GM04504 (cell line): ENCODE data around the gene RPL4.
"Not testable (repeated sequence)": the region's sequence is repeated elsewhere in the genome, so short reads cannot be mapped to it uniquely, and the experiment has no call there.

Experiments used
- DNase-seq: peaks from one replicate; pipeline ENCODE4 v3.0.0-alpha.2; 2012; ENCODE audit warnings: low read depth

Gene RPL4

DNA sequence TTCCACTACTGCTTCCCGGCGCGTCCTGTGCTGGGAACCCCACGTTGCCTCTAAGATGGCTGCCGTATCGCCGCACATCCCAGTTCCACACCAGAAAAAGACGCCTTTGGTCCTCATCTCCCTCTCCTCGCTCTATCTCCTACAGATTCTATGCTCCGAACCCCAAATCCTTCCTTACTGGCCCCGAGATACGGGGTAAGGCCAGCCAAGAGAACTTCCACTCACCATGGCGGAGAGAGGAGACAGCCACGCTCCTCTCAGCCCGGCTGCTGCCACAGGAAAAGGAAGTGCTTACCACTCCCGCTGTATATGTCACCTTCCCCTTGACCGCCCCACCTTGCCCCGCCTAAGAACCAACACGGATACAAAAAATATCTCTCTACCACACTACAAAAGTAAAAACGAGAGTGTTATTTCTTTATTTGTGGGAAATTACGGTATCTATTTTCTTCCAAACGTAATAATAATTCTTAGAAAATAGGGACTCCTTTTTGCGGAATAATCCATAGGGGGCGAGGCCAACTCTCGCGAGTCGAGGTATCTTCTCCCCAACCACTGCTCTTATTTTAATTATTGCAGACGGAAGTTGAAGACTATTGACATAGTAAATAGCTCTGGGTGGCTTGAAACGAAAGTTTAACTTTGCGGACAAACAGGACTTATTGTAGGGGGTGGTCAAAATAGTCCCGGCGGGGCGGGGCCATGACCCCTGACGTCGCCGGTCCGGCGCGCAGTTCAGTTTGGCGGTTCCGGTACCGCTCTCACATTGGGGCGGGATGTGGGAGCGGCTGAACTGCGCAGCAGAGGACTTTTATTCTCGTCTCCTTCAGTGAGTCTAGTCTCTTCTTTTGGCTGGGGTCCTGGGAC lies at the start of gene RPL4, which contains the start of gene ZWILCH:
Gene RPL4 (minus strand): TSS at position 293 of the 867 bp plus-strand sequence. CDS start 65 bp downstream, at position 228.
Gene ZWILCH (plus strand): TSS at position 764 of the 867 bp plus-strand sequence. CDS start 13 bp downstream, at position 777.
- peak; percentile 71 for DNase-seq

- DNase-seq: no peak
Measured at GRCh38 chr15:66545255-66545654, 40.6 kb upstream of the RPL4 start.

DNA sequence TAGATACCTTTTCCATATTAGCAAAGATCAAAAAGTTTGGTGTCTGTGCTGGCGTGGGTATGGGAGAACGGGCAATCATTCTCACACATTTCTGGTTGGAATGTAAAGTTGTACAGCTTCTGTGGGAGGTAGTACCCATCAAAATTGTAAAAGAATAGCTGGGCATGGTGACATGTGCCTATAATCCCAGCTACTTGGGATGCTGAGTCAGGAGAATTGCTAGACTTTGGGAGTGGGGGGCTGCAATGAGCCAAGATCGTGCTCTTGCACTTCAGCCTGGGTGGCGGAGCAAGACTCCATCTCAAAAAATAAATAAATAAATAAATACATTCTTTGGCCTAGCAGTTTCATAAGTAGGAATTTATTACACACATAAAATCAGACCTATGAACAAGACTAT lies 38.2 kb upstream of the RPL4 start:
- no peak for DNase-seq

DNA sequence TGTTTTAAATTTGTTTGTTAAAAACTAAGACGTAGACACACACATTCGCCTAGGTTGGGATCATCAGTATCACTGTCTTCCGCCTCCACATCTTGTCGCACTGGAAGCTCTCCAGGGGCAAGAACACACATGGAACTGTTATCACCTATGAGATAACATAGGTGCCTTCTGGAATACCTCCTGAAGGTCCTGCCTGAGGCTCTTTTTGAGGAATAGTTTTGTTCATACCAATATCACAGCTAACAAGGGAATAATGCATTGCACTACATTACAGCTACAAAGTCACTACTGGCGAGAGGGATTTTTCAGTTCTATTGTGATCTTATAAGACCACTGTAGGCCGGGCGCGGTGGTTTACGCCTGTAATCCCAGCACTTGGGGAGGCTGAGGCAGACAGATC lies 30.4 kb upstream of the RPL4 start:
- DNase-seq: no peak

DNA sequence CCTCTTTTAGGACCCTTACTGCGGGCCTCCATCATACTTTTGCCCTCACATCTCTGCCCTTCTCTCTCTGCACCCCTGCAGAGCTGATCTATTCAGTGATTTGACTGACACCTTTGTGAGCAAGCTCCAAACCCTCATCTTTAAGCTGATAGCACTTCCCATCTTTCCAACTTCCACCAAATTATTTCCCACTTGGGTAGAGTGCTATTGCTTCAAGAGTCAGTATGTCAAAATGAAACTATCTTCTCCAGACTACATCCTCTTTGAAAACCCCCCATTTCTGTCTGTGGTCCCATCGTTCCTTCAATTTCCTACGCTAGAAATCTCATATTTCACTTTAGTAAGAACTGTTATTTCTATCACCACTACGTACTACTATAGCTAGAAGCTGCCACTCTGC lies 20.2 kb upstream of the RPL4 start:
- no peak for DNase-seq

DNA sequence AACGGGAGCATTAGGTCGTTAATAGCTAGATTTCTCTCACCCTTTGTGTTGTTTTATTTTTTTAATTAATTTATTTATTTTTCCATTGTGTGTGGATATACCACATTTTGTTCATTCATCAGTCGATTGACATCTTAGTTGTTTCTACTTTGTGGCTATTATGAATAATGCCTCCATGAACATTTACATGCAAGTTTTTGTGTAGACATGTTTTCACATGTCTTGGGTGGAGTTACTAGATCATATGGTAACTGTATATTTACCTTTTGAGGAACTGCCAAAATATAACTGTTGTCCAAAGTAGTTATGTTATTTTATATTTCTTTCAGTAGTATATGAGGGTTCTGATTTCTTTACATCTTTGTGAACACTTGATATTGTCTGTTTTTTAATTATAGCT lies 19.3 kb upstream of the RPL4 start:
- no peak for DNase-seq

DNA sequence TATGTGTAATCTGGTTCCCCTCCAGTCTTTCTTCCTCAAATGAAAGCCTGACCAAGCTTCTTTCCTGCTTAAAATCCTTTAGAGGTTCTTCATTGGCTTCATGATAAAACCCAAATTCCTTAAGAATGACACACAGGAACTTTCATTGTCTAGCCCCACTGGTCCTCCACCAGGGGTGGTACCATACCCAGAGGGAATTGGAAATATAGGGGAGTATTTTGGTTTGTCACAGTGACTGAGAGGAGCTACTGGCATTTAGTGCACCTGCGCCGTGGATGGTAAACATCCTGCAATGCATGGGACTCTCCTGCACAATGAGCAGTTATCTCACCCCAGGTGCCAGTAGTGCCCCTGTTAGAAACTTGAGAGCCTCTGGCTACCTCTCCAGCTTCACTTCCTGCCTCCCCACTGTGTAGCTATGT lies 11.3 kb upstream of the RPL4 start:
- DNase-seq: no peak

DNA sequence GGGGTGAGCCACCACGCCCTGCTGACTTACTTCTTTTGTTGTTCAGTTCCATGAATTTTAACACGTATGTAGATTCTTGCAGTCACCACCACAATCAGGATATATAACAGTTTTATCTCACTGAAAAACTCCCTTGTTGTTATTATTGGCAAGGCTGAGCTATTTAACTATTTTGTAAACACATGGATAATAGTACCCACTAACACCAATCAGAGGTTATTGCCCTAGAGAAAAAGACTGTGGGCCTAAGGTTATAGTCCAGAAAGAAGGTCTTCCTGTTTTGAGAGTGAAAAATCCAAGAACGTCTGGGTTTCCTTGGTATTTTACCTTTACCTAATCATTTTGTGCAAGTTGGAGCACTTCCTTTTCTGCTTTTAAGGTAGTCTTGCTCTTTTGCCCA lies 9.9 kb upstream of the RPL4 start:
- DNase-seq: no peak

DNA sequence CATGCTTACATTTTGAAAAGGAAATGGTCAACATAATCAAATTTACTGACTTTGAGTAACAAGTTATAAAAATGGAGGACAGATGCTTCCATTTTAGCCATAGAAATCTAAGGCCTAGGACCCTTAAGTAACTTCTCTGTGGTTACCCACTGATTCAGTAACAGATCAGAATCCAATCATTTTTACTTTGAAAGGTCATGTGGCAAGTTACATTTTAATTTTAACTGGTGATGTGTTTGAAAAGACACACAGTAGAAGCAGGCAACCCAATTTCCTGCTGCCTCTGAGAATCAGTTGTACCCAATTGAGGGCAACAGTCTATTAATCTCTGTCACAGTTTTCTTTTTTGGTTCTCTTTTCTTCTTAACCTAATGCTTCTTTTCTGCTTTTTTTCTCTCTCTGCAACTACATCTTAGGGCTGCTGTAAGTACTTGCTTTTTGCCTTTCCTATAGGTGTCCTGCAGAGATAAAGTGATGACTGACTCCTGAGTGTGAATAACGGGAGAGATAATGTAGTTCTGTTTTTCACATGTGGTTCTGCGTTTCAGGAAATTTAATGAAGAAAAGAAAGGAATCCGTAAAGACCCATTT lies 3.7 kb upstream of the RPL4 start:
- DNase-seq: no peak

- DNase-seq: no peak
Measured at GRCh38 chr15:66505818-66506217, 1.2 kb upstream of the RPL4 start.

- no peak for DNase-seq
Measured at GRCh38 chr15:66505430-66505811, 766 bp upstream of the RPL4 start.

DNA sequence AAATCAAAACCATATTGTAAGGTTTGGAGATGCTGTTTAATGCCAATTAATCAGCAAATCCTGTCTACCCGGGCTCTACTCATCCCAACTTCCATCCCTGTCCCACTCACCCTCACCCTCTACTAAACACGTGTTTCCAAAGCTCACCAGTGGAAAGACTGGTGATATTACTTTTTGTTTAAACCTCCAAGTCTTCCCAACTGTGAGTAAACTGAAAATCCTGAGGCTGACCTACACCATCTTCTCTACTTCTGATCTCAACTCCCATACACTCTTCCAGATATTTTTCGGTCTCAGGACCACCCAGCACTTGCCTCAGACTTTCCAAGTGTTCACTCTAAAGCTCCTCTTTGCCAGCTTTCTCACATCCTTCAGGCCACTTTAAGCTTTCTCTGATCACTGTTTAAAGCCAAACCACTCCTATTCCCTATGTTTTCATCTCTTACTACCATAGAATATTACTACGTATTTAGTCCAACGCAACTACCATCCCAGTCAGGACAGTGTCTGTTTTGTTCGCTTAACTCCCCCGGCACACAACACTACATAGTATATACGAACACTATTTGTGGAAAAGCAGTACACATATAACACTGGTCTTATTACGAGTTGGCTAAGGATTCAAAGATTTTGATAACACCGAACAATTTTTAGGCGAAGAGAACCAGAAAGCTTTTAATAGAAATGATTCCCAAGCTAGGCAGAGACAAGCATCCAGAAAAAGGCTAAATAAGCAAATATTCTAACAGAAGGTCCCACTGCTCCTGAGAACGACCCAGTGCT lies 684 bp downstream of the RPL4 start:
- no peak for DNase-seq

- DNase-seq: not testable (repeated sequence)
Measured at GRCh38 chr15:66503041-66503648, 1.5 kb downstream of the RPL4 start.

DNA sequence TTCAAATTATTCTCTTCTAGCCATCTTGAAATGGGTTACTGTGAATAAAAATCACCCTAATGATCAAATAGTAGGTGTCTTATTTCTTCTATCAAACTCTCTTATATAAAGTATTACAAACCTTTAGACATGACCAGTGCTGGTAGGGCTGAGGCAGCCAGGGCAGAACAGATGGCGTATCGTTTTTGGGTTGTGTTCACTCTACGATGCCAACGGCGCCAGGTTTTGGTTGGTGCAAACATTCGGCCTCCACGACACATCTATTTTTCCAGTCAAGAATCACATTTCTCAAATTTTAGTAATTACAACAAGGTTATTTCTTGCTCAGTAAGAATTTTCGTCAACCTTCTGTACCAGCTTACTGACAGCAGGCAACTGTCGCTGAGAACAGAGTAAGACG lies 2.2 kb downstream of the RPL4 start:
- DNase-seq: no peak

DNA sequence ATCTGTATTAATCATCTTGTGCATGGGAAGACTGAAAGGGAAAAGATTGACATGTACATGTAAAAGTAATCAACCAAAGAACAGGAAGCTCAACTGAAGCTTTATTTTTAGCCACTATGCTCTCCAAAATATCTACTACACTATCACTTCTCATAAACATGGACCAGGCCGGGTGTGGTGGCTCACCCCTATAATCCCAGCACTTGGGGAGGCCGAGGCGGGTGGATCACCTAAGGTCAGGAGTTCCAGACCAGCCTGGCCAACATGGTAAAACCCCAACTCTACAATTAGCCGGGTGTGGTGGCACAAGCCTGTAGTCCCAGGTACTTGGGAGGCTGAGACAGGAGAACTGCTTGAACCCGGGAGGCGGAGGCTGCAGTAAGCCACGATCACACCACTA lies 4.3 kb downstream of the RPL4 start:
- not testable (repeated sequence) for DNase-seq

DNA sequence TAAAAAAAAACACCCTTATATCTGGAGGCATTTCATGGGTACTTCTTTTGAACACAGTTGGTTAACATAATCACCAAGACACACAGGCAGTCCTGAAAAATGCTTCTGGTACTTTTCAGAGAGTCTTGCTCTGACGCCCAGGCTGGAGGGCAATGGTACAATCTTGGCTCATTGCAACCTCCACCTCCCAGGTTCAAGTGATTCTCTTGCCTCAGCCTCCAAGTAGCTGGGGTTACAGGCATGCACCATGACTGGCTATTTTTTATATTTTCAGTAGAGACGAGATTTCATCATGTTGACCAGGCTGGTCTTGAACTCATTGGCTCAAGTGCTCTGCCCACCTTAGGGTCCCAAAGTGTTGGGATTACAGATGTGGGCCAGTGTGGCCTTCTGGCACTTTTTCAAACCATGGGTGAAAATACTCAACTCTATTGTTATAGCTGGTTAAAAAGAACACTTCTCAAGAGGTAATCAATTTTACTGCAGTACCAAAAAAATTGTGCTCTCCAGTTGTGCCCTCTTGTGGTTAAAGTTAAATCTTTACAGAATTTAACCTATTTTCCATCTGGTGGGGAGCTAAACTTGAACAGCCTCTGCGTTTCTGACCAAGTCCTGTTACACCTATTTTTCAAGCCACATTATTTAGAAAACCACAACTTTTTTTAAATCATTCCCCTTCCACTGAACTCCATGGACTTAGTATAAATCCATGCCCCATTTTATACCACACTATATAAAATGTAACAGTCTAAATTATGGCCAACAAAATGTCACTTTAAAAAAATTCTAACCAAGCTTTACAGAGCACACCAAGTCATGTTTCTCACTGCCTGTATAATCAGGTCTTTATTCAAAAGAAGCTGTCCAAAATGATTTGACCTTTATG lies 5.9 kb downstream of the RPL4 start:
- DNase-seq: no peak

DNA sequence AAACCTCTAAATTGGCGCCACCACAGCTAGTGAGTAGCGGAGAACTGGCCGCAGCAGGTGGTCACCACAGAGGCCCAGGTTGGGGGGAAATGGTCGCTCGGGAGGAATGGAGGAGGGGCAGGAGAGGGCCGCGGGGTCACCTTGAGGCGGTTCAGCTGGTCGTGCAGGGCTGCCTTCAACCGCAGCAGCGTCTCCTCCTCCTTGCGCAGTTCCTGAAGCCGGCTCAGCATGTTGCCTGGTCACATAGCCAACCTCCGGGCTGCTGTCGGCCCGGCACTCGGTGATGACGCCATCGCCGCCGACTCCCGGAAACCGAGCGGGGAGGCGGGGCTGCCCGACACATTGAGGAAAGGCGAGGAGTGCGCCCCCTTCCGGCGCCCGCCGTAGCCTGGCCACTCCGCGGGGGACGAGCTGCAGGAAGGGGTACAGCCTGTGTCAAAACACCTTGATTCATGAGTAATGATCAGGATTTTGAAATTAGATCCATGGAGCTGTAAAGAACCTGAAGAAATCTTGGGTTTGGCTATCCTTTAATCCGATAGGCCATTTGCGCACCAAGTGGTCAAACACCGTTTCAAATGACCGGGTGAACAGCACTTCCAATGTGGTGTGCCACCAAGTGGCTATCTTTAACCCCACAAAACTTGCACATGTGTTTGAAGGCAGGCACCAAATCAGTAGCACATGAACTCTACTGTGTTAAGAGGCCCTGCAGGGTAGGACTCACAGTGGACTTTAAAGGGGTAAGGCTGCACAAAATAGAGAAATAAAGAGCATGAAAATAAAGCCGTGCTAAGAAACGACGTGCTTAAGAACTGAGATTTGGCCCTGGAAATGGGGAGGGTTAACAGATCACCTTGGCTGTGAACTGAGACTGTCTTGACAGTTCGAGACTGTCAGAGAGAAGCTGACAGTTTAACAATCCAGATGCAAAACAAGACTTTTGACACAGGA lies 6.9 kb downstream of the RPL4 start, which contains the start of gene SNAPC5:
Gene SNAPC5 (minus strand): TSS at position 261 of the 954 bp plus-strand sequence. CDS start 31 bp downstream, at position 230.
- DNase-seq: peak; percentile 87

DNA sequence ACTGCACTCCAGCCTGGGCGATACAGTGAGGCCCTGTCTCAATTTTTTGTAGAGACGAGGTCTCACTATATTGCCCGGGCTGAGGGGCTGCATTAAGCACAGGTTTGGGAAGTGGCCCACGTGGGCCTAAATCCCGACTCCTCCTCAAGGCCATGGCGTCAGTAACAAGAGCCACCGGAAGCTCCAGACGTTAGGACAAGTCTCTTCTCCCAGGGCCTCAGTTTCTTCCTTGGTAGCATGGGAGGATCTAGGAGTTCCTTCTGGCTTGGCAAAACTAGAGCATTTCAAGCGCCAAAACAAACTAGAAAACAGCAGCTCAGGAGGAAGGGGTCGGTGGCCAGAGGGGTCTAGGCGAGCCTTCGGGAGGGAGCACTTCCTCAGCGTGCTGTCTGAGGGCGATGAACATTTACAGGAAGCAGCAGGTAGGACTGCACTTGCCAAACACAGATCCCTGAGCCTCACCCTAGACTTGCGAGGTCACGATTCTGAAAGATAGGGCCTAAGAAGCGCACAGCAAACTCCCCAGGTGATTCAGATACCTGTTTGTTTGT lies 7.6 kb downstream of the RPL4 start:
- no peak for DNase-seq

- no peak for DNase-seq
Measured at GRCh38 chr15:66494262-66494661, 10.4 kb downstream of the RPL4 start.

DNA sequence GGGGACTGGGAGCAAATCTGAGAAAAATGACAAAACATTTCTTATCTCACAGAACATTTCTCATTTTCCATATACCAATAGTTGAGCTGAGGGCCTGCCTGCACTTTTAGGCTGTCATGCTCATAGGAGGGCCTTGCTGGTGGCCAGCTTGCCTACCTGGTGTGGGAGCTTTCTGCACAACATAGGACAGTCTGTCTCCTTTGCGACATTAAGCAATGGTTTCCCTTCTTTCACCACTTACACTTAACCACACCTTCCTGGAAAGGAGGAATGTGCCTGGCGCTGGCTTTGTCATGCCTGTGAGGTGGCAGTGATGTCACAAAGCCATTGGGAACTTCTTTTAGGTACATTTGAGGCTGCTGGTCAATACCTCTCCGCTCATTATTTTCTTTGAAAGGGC lies 12.8 kb downstream of the RPL4 start:
- no peak for DNase-seq
